ENCODE measurements around the gene ASB5.
A peak's percentile ranks its signal among the peaks of the same experiment; 100 is the strongest.
"Not testable (repeated sequence)": the region's sequence is repeated elsewhere in the genome, so short reads cannot be mapped to it uniquely, and the experiment has no call there.

Gene ASB5

DNA sequence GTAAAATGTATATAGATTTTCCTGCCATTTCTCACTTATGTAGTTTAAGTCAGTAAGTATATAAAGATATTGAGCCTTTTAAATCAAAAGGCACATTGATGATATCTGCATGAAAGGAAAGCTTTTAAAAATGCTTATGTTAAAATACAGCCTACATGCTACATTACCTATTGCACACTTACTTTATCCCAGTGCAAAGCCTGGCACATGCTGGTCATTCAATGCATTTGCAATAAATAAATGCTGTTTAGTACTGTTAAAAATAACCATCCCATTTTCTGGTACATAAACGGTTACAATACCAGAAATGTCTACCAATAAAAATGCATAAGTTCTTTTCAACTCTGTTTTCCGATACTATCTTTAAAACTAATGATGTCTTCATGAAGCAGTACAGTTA lies 51.5 kb downstream of the ASB5 start:
- peak; percentile 91 for FAIRE-seq

DNA sequence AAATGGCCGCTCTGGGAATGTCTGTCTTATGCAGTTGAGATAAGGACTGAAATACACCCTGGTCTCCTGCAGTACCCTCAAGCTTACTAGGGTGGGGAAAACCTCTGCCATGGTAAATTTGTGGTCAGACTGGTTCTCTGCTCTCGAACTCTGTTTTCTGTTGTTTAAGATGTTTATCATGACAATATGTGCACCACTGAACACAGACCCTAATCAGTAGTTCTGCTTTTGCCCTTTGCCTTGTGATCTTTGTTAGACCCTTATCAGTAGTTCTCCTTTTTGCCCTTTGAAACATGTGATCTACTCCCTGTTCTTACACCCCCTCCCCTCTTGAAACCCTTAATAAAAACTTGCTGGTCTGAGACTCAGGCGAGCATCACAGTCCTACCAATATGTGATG lies 56.7 kb downstream of the ASB5 start:
- not testable (repeated sequence) for FAIRE-seq

DNA sequence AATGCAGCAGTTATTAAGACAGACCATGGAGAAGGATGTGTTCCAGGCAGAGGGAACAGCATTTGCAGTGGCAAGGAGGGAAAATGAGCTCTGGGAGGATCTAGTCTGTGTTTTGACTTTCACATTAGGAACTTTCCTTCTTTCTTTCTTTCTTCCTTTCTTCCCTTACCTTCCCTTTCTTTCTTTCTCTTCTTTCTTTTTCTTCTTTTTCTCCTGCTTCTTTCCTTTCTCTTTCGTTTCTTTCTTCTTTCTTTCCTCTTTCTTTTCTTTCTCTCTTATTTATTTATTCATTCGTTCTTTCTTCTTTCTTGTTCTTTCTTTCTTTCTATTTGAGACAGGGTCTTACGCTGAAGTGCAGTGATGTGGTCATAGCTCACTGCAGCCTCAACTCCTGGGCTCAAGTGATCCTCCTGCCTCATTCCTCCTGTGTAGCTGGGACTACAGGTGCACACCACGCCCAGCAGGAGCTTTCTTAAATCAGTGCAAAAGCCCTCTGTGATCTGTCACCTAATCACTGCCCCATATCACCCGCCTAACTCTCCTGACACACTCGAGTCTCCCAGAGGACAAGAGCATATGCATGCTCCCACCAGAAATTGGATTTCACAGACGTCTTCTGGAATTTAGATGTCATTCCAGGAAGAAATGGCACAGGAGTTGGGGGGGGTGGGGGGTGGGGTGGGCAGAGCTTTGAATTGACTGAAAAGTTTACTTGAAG lies 58.3 kb downstream of the ASB5 start:
- no peak for FAIRE-seq

DNA sequence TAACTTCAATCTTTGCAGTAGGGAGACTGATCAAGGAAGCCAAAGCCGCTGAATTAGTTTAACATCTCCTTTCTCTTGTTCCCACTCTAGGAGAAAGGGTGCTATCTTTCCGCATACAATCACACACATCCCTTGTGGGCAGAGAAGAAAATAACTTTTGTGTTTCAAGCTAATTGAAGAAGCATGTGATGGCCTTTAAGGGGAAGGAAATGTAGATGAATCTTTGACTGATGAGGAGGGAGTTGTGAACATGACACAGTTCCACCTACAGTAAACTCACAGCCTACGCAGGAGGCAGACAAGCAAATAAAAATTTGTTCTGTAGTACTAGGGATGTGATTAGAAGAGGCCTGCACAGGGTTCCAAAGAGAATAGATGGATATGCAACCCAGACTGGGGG lies 58.9 kb downstream of the ASB5 start:
- no peak for FAIRE-seq

DNA sequence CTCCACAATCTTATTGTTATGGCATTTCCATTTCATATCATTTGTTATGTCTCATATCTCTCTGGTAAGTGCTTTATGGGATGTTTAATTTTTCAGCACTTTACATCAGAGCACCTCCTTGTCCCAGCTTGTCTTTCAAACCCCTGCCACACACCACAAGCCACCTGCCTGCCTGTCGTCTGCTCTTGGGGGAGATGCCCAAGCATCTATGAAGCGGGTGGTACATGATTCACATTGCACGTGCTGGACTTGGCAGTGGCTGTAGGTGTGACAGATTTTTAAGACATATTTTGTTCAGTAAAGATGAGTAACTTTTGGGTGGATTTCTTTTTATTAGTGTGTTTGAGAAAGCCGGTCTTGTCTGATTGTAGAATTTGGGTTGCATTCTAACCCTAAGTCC lies 59.5 kb downstream of the ASB5 start:
- no peak for FAIRE-seq

DNA sequence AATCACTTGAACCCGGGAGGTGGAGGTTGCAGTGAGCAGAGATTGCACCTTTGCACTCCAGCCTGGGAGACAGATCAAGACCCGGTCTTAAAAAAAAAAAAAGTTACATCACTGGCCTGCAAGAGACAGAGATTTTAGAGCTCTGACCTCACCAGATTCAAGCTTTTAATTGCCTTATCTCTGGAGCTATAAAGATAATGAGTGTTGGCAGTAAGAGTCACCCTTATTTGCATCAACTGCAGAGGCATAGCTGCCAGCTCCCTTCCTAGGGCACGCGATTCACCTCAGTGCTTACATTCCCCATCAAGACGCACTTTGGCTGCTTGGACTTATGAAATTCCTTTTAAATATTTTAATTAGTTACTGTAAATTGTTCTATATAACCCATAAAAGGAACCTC lies 61.2 kb downstream of the ASB5 start:
- FAIRE-seq = no peak

DNA sequence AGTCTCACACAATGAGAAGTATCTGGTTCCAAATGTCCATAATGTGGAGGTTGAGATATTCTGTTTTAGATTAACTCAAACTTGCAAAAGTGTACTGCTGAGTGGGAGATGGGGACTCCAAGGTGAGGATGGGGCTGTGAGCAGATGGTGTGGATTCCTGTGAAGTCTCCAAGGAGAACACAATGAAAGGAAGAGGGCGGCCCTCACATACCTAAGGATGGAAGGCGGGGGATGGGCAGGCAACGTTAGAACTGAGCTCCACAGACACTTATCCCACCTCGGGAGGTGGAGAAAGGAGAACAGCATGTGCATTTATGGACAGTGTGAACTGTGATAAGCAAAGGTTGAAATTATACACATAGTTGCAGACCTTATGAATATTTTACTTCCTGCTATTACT lies 63.7 kb downstream of the ASB5 start:
- no peak for FAIRE-seq

DNA sequence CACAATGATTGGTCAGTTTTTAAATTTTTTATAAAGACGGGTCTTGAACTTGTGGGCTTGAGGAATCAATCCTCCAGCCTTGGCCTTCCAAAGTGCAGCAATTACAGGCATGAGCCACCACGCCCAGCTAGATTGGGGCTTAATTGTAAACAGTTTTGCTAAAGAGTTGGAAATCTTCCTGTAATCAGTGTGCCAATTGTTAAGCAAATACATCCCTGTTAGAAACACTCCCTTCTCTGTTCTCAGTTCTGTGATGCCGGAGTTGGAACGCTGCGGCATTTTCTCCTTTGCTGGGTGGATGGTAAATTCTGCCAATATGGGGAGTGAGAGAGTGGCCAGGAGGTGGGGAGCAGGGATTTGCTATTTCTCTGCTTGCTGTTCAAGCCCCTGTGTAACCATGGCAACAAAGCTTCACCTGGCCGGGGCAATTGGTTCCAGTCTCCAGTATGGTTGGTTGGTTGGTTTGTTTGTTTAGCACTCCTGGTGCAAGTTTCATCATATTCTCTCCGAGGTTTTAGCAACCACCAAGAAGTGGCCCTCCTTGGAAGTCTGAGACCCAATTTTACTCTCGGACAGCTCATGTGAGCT lies 70.6 kb downstream of the ASB5 start:
- FAIRE-seq = no peak

DNA sequence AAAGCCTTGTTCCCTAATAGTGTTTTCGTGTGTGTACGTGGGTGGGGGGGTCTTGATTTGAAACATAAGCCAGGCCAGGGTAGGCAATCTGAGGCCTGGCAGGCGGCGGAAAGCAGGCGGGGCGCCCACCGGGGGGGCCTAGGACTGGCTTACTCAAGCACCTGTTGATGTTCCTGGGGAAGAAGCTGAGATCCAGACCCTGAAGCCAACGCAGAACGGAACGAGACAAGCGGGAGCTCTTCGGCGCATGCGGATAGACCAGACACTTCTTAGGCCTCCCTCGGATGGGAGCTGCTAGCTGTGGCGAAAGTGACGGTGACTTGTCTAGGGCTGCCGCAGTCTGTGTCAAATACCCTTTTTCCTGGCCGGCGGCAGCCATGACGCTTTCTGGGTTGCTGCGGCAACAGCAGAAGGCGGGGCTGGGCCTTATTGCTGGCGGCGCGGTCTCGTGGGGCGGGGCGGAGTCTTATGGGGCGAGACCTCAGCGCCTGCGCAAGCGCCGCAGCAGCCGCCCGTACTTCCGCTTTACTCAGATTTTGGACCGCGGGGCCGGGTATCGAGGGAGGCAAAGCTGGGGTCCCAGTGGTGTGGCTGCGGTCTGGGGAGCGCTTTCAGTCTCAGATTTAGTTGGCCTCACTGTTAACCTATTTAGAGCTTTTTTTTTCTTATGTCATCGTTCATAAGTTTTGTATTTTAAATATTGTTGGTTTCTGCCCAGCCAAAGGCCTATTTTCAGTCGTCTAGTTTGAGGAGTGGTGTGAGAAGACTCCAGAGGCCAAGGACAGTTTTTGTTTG lies 73.6 kb downstream of the ASB5 start, which contains the start of gene SPATA4:
Gene SPATA4 (minus strand): TSS at position 402 of the 795 bp plus-strand sequence. CDS start 23 bp downstream, at position 379.
- FAIRE-seq = no peak

DNA sequence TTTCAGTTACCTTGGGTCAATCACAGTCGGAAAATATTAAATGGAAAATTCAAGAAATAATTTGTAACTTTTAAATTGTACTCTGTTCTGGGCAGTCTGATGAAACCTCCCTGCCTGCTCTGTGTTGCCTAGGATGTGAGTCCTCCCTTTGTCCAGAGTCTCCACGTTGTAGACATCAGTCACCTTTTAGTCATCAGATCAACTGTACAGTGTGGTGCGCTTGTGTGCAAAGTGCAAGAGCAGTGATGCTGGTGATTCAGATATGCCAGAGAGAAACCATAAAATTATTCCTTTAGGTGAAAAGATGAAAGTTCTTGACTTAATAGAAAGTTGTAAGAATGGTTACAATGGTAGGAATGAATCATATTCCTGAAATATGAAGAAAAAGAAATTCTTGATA lies 75.1 kb downstream of the ASB5 start:
- no peak for FAIRE-seq

DNA sequence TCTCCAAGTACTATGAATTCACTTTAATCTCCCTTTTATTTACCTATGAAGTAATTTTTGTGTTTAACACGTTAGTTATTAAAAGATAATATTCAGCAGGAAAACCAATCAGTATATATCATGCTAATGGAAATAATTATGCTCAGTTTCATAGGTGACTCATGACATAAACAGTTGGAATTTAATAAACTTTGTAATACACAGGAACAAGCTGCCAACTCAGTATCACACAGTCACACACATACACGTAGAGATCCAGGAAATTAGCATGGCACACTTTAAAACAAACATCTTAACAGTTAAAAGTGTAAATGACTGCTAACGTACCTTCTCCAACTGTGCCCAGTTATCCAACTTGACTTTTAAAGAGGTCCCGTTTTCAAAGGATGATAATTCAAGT lies 75.9 kb downstream of the ASB5 start:
- no peak for FAIRE-seq

DNA sequence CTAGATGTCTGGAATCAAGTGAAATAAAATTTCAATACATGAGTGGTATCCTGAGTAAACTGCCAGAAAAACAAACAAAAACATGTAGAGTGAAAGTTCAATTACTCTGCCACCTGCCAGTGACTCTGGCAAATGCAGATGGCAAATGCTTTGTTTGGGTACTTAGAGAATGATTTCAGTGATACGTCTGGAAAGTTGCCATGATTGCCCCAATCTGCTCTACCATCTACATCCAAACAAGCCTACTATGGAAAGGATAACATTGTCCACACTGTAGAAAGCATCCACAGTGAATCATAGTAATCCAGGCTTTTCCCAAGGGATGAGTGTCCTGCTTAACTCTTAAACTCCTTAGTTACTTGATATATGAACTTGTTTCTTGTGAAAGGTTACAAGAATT lies 77.0 kb downstream of the ASB5 start:
- FAIRE-seq = no peak

DNA sequence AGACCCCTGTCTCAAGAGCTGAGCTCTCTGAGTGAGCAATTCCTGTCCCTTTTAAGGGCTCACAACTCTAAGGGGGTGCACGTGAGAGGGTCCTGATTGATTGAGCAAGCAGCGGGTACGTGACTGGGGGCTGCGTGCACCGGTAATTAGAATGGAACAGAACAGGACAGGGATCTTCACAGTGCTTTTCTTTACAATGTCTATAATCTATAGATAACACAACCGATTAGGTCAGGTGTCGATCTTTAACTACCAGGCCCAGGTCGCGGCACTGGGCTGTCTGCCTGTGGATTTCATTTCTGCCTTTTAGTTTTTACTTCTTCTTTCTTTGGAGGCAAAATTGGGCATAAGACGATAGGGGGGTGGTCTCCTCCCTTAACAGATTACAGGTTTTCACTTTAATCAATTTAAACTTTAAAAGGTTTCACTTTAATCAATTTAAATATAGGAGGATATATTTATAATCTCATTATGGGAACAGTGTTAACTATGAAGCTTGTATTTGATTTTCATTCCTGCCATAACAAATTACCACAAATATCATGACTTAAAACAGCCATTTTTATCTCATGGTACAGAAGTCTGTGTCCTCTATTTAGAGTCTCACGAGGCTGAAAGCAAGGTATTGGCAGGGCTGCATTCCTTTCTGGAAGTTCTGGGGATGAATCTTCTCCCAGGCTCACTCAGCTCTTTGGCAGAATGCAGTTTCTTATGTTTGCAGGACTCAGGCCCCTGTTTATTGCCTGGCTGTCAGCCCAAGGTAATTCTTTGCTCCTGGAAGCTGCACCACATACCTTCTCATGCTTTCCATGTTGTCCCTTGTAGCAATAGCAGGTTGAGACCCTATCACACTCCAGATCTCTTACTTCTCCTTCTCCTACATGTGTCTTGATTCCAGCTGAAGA lies 78.9 kb downstream of the ASB5 start:
- FAIRE-seq = no peak

DNA sequence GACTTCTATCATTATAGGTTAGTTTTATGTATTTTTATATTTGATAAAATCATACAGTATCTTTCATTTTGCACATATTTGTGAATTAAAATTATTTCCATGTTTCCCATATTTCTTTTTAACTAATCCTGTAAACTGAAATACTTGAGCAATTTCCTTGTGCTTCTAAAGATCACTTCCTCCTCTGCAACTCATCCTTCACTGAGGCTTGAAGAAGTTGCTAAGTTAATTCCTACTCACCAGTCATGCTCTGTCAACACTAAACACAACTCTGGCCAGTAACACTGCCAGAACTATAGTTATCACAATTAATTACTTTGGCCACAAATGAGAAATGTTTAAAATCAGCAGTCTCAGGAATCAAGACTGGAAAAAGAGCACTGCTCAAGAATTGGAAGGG lies 80.4 kb downstream of the ASB5 start:
- FAIRE-seq = no peak

DNA sequence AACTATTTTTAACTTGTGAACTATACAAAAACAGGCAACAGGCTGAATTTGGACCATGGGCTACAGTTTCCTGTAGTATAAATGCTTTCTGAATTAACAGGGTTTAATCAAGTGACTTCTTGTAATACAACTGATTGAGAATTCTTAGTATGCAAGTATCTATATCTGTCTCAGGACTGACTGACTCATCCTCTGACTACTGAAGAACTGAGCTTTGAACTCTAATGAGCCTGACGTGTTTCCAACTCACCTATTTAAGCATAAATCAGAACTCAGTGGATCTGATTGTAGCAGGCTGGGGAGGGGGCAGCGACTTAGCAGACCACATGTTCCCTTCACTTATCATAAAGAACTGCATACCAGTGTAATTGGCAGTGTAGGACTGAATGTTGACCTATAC lies 81.4 kb downstream of the ASB5 start:
- FAIRE-seq = no peak

DNA sequence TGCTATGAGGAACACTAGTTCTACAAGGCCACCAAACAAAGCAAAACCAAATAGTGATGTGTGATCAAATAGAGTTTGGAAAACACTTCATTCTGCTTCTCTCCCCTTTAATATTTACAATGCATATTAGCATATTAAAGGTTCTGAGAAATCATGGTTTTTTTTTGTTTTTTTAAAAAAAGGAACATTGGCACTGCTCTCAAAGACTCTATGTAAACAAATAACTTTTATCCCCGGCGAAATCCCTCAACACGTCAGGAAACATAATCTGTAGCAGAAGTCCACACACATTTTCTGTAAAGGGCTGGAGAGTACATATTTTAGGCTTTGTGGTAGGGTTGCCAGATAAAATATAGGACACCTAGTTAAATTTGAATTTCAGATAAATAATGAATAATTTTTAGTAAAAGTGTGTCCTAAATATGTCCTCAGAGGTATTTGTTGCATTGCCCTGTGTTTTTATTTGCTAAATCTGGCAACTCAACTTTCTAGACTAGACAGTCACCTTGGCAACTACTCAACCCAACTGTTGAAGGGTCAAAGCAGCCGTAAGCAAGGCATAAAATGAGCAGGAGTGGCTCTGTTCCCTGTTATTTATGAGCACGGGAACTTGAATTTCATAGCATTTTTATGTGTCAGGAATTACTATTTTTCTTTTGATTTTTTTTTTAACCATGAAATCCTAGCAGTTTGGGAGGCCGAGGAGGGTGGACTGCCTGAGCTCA lies 82.2 kb downstream of the ASB5 start:
- no peak for FAIRE-seq

DNA sequence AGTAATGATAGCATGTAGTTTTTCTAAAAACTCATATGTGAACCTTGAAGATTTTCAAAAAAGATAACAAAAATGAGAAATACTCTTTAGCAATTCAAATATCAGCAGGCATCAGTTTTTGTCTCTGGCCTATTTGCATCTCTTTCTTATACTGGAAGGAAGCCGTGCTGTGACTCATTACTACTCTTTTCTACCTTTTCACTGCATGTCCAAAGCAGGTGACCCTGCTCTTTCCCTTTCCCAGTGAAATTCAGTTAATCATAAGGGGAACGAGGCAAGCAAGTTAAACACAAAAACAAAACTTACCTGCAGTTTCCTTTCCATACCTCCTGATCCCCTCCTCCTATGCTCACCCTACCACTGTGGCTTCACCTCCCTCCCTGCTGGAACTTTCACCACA lies 83.0 kb downstream of the ASB5 start:
- FAIRE-seq = no peak

DNA sequence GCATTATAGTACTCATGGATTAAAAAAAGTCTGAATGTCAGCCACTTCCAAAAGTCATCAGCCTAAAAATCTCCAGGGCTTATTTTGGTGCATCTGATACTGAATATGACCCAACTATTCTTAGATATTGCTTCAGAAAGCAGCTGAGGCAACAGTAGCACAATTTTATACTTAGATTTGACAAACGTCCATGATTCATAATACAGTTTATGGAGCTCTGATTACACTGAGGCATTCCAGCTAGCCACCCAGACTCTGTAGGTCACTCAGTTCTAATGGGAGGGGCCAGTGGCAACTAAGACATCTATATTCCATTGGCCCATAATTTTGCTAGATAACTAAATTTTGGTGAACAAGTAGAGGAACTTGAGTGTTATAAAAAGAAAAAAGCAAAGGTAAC lies 84.0 kb downstream of the ASB5 start:
- FAIRE-seq = no peak
